ENCODE data around the gene CYP46A1.

DNA sequence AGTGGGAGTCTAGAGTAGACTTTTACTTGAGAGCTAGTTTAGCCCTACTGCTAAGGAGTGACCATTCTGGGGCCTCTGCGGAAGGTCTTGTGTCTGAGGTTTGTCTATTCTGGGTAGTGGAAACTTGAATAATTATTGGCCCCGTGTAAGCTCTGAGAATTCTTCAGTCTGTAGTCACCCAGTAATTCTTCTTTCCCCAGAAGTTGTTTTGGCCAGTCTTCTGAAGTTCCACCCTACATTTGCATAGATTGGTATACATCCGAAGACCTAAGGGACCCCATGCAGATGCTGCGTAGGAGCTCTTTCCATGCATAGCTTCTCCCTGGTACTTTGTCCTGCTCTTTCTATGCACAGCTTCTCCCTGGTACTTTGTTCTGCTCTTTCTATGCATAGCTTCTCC, 12.8 kb downstream of the CYP46A1 start:
- no peak for TF ChIP-seq POLR2AphosphoS5 (IDR thresholded peaks at IDR 0.05; ENCODE audit: low read depth, low read length)
- TF ChIP-seq, protein P1, sequence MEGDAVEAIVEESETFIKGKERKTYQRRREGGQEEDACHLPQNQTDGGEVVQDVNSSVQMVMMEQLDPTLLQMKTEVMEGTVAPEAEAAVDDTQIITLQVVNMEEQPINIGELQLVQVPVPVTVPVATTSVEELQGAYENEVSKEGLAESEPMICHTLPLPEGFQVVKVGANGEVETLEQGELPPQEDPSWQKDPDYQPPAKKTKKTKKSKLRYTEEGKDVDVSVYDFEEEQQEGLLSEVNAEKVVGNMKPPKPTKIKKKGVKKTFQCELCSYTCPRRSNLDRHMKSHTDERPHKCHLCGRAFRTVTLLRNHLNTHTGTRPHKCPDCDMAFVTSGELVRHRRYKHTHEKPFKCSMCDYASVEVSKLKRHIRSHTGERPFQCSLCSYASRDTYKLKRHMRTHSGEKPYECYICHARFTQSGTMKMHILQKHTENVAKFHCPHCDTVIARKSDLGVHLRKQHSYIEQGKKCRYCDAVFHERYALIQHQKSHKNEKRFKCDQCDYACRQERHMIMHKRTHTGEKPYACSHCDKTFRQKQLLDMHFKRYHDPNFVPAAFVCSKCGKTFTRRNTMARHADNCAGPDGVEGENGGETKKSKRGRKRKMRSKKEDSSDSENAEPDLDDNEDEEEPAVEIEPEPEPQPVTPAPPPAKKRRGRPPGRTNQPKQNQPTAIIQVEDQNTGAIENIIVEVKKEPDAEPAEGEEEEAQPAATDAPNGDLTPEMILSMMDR (IDR thresholded peaks at IDR 0.05): no peak

Measured in Panc1 (cell line).